Right atrium auricular region (tissue), 2 donors: ENCODE data around the gene NDST1. TPM values are rescaled to one million over a fixed set of nuclear protein-coding genes. Genes with fewer than 3 reads are reported as not detected.

Source experiments
- DNase-seq: peaks from one replicate; pipeline ENCODE4 v3.0.0-alpha.2; 2019; ENCODE audit warnings: low spot score
- H3K27ac ChIP-seq, 2 donors: fragments of 200-600 bp; sonication (generic); 1 replicate in 1 of 2; 2 replicates in 1 of 2; pipeline ENCODE4 v1.5.1; 2016 to 2019
- H3K27me3 ChIP-seq, 2 donors: fragments of 200-600 bp; sonication (generic); one replicate each; pipeline versions ENCODE4 v1.5.1 to v1.6.0; 2017 to 2019
- H3K36me3 ChIP-seq: fragments of 200-600 bp; sonication (generic); one replicate; pipeline ENCODE4 v1.5.1; 2016
- H3K4me1 ChIP-seq, 2 donors: fragments of 200-600 bp; sonication (generic); one replicate each; pipeline versions ENCODE4 v1.5.1 to v1.6.0; 2017 to 2019
- H3K4me3 ChIP-seq, 2 donors: fragments of 200-600 bp; sonication (generic); 1 replicate in 1 of 2; 2 replicates in 1 of 2; pipeline ENCODE4 v1.5.1; 2017 to 2019; ENCODE audit warnings: mild to moderate bottlenecking in 1 of 2, moderate library complexity in 1 of 2
- H3K9me3 ChIP-seq, 2 donors: fragments of 200-600 bp; sonication (generic); one replicate each; pipeline ENCODE4 v1.5.1; 2019
- CTCF ChIP-seq, 2 donors: fragments of 200-600 bp; sonication (generic); IDR thresholded peaks; one replicate each; pipeline ENCODE4 v1.5.1; 2019; ENCODE audit warnings: antibody characterized with exemption in 2 of 2
- total RNA-seq, 2 donors: library from RNA; depleted of rRNA; stranded (reverse); fragments of >200 nt; gene quantifications; one replicate each; pipeline ENCODE4 v1.1.0, GENCODE V29; 2016

Gene NDST1
- total RNA-seq, 2 donors from 2014 or later = 81.4 to 91.8 TPM

GRCh38 chr5:150502847-150503246 is 5.1 kb upstream of the NDST1 start:
- no peak overlapping the region for H3K4me3 ChIP-seq
- no peaks in the 10 kb centered on the region for H3K9me3 ChIP-seq
- H3K4me1 ChIP-seq = peaks cover 0 to 100% of the 10 kb centered on the region in 2 donors
- H3K36me3 ChIP-seq = no peaks in the 10 kb centered on the region
- no peak for DNase-seq
- peak overlapping the region; percentile 74 to 85 for H3K27ac ChIP-seq
- TF ChIP-seq CTCF (IDR thresholded peaks at IDR 0.05) = no peak
- no peaks in the 10 kb centered on the region for H3K27me3 ChIP-seq

- Histone ChIP-seq H3K27me3 (no peaks in the 10 kb centered on the region), H3K4me3 (no peak overlapping the region), H3K9me3 (no peaks in the 10 kb centered on the region), H3K27ac (peak overlapping the region; percentile 74 to 85), H3K36me3 (no peaks in the 10 kb centered on the region), H3K4me1 (peaks cover 0 to 100% of the 10 kb centered on the region in 2 donors)
- DNase-seq = no peak
- TF ChIP-seq CTCF (IDR thresholded peaks at IDR 0.05) = no peak
Observed at GRCh38 chr5:150503386-150503785, 4.5 kb upstream of the NDST1 start.

GRCh38 chr5:150503977-150504620 is 3.8 kb upstream of the NDST1 start:
- Histone ChIP-seq H3K27ac (peak overlapping the region; percentile 74 to 85), H3K36me3 (no peaks in the 10 kb centered on the region), H3K4me1 (peaks cover 0 to 100% of the 10 kb centered on the region in 2 donors), H3K27me3 (no peaks in the 10 kb centered on the region), H3K9me3 (no peaks in the 10 kb centered on the region), H3K4me3 (no peak overlapping the region)
- no peak for TF ChIP-seq CTCF (IDR thresholded peaks at IDR 0.05)
- DNase-seq = no peak

GRCh38 chr5:150505041-150505511 is 2.9 kb upstream of the NDST1 start:
- TF ChIP-seq CTCF (IDR thresholded peaks at IDR 0.05) = no peak
- DNase-seq = no peak

GRCh38 chr5:150505816-150506215 is 2.1 kb upstream of the NDST1 start:
- Histone ChIP-seq H3K4me3 (no peak overlapping the region), H3K36me3 (no peaks in the 10 kb centered on the region), H3K4me1 (peaks cover 0 to 99% of the 10 kb centered on the region in 2 donors), H3K27ac (peak overlapping the region; percentile 74 to 85), H3K27me3 (no peaks in the 10 kb centered on the region), H3K9me3 (no peaks in the 10 kb centered on the region)
- DNase-seq = no peak
- no peak for TF ChIP-seq CTCF (IDR thresholded peaks at IDR 0.05)

More at GRCh38 chr5:150505041-150505511, 2.9 kb upstream of the NDST1 start:
- Histone ChIP-seq H3K27ac (peak overlapping the region; percentile 74 to 85), H3K4me3 (no peak overlapping the region), H3K27me3 (no peaks in the 10 kb centered on the region), H3K36me3 (no peaks in the 10 kb centered on the region), H3K9me3 (no peaks in the 10 kb centered on the region), H3K4me1 (peaks cover 0 to 99% of the 10 kb centered on the region in 2 donors)
